ENCODE data around the gene RNU1-4.
"Not testable (repeated sequence)": the region's sequence is repeated elsewhere in the genome, so short reads cannot be mapped to it uniquely, and the experiment has no call there.

GRCh38 chr1:16690971-16691682 is 49.2 kb upstream of the RNU1-4 start:
- TF ChIP-seq, protein P1, sequence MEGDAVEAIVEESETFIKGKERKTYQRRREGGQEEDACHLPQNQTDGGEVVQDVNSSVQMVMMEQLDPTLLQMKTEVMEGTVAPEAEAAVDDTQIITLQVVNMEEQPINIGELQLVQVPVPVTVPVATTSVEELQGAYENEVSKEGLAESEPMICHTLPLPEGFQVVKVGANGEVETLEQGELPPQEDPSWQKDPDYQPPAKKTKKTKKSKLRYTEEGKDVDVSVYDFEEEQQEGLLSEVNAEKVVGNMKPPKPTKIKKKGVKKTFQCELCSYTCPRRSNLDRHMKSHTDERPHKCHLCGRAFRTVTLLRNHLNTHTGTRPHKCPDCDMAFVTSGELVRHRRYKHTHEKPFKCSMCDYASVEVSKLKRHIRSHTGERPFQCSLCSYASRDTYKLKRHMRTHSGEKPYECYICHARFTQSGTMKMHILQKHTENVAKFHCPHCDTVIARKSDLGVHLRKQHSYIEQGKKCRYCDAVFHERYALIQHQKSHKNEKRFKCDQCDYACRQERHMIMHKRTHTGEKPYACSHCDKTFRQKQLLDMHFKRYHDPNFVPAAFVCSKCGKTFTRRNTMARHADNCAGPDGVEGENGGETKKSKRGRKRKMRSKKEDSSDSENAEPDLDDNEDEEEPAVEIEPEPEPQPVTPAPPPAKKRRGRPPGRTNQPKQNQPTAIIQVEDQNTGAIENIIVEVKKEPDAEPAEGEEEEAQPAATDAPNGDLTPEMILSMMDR (IDR thresholded peaks at IDR 0.05) = not testable (repeated sequence)
- not testable (repeated sequence) for TF ChIP-seq POLR2A (IDR thresholded peaks at IDR 0.05)
